Endothelial cell of umbilical vein (primary cell): ENCODE measurements around the gene PAPOLA. TPM values are rescaled to one million over a fixed set of nuclear protein-coding genes. Genes with fewer than 3 reads are reported as not detected.

Experiments used
- BruUV-seq: library from RNA; stranded (reverse); fragments of 400-500 nt; replicated peaks from 2 replicates; lab custom pipeline; 2021; lab: Mats Ljungman, UMichigan
- CTCF ChIA-PET: fragments of 300-600, 350-600 bp; sonication (Branson Sonifier 250); formaldehyde crosslinking; loops from one replicate; lab custom pipeline; 2021; ENCODE audit warnings: antibody characterized with exemption, inconsistent platforms; lab: Charles Lee
- POLR2A ChIA-PET: fragments of 300-600, 350-600 bp; sonication (Branson Sonifier 250); formaldehyde crosslinking; loops from one replicate; lab custom pipeline; 2021; ENCODE audit warnings: antibody characterized with exemption, inconsistent platforms; lab: Charles Lee
- DNase-seq: peaks from one replicate; pipeline ENCODE4 v3.0.0-alpha.2; 2011; ENCODE audit warnings: low read depth, low spot score
- FAIRE-seq: peaks from 2 replicates; lab custom pipeline; 2011; peaks lifted over from hg19 to GRCh38; lab: Jason Lieb, UNC
- H2AFZ ChIP-seq: 2 replicates; pipeline ENCODE4 v1.6.0; 2012; ENCODE audit warnings: low read depth, low read length, control low read depth, inconsistent platforms
- H3K27ac ChIP-seq: 2 replicates; pipeline ENCODE4 v1.5.1; 2011; ENCODE audit warnings: low read depth, mild to moderate bottlenecking, control low read depth, low read length, moderate library complexity; ENCODE audit not compliant: insufficient read depth
- H3K27me3 ChIP-seq, 2 experiments: 2 replicates each; pipeline versions ENCODE4 v1.6.0 to v1.6.1; 2011; ENCODE audit warnings: low read length in 2 of 2, mixed read lengths in 1 of 2; ENCODE audit not compliant: control insufficient read depth in 2 of 2, insufficient read depth in 2 of 2
- H3K36me3 ChIP-seq, 2 experiments: 2 replicates in 1 of 2; 3 replicates in 1 of 2; pipeline ENCODE4 v1.5.1; 2011; ENCODE audit warnings: low read length in 2 of 2, mild to moderate bottlenecking in 1 of 2, moderate library complexity in 1 of 2; ENCODE audit not compliant: control insufficient read depth in 2 of 2, insufficient read depth in 2 of 2; ENCODE audit errors: extremely low read depth in 1 of 2
- H3K4me1 ChIP-seq: 3 replicates; pipeline ENCODE4 v1.5.1; 2011; ENCODE audit warnings: mild to moderate bottlenecking, low read length; ENCODE audit not compliant: control insufficient read depth, insufficient read depth; ENCODE audit errors: extremely low read depth
- H3K4me2 ChIP-seq: 2 replicates; pipeline ENCODE4 v1.6.1; 2011; ENCODE audit warnings: low read length, control low read depth, mixed read lengths; ENCODE audit not compliant: insufficient read depth
- H3K4me3 ChIP-seq, 3 experiments: fragments of 200-600 bp in 1 of 3; sonication (generic), shearing (Covaris generic) in 1 of 3; replicated peaks in 1 of 3; 2 replicates each; pipeline ENCODE4 v1.5.1; 2011 to 2016; ENCODE audit warnings: control low read depth in 3 of 3, low read length in 3 of 3, mild to moderate bottlenecking in 2 of 3, inconsistent platforms in 1 of 3, low read depth in 1 of 3, moderate library complexity in 1 of 3; ENCODE audit not compliant: insufficient read depth in 1 of 3
- H3K79me2 ChIP-seq: 2 replicates; pipeline ENCODE4 v1.6.0; 2012; ENCODE audit warnings: low read length, inconsistent platforms; ENCODE audit not compliant: control insufficient read depth, insufficient read depth
- H3K9ac ChIP-seq: replicated peaks from 2 replicates; pipeline ENCODE3; 2011; ENCODE audit warnings: low read length, control low read depth; ENCODE audit not compliant: insufficient read depth; ENCODE audit errors: extremely low read depth
- H3K9me1 ChIP-seq: replicated peaks from 3 replicates; pipeline ENCODE4 v1.6.0; 2011; ENCODE audit warnings: mild to moderate bottlenecking, low read length; ENCODE audit not compliant: control insufficient read depth, insufficient read depth; ENCODE audit errors: extremely low read depth
- H3K9me3 ChIP-seq: replicated peaks from 2 replicates; pipeline ENCODE4 v1.5.1; 2012; ENCODE audit warnings: low read length, inconsistent platforms; ENCODE audit not compliant: control insufficient read depth, insufficient read depth
- H4K20me1 ChIP-seq: replicated peaks from 2 replicates; pipeline ENCODE3; 2011; ENCODE audit warnings: mild to moderate bottlenecking, low read length; ENCODE audit not compliant: control insufficient read depth, insufficient read depth; ENCODE audit errors: extremely low read depth
- EZH2 ChIP-seq: IDR thresholded peaks from 2 replicates; pipeline ENCODE4 v1.6.1; 2012; ENCODE audit warnings: borderline replicate concordance, low read depth, mild to moderate bottlenecking, moderate library complexity, low read length, inconsistent platforms; ENCODE audit not compliant: severe bottlenecking
- FOS ChIP-seq: IDR thresholded peaks from 2 replicates; pipeline ENCODE4 v1.6.1; 2011; ENCODE audit warnings: mild to moderate bottlenecking, low read length, moderate library complexity, borderline replicate concordance; ENCODE audit not compliant: insufficient read depth
- GATA2 ChIP-seq: IDR thresholded peaks from 2 replicates; pipeline ENCODE4 v1.7.0; 2011; ENCODE audit warnings: low read depth, mild to moderate bottlenecking, moderate library complexity, mixed read lengths, low read length; ENCODE audit not compliant: insufficient read length, insufficient read depth
- JUN ChIP-seq: IDR thresholded peaks from 2 replicates; pipeline ENCODE4 v1.6.1; 2011; ENCODE audit warnings: borderline replicate concordance, low read depth; ENCODE audit not compliant: insufficient read length, insufficient read depth
- MYC ChIP-seq: IDR thresholded peaks from one replicate; pipeline ENCODE4 v1.6.1; 2011; ENCODE audit warnings: mild to moderate bottlenecking, low read depth, low read length
- POLR2A ChIP-seq: IDR thresholded peaks from 2 replicates; pipeline ENCODE4 v1.6.1; 2012; ENCODE audit warnings: low read depth, mild to moderate bottlenecking, control low read depth, low read length
- POLR2AphosphoS5 ChIP-seq: IDR thresholded peaks from 2 replicates; pipeline ENCODE4 v1.6.1; 2012; ENCODE audit warnings: low read depth, mild to moderate bottlenecking, control low read depth, low read length, moderate library complexity; ENCODE audit not compliant: insufficient read depth
- dilution Hi-C: fragments of 300-500 bp; cut with MboI; formaldehyde crosslinking; loops from one replicate; pipeline ENCODE4 v1.15.0; 2019; ENCODE audit warnings: low sequenced_read_pairs; ENCODE audit not compliant: extremely low pct_ligation_motif_present
- intact Hi-C: fragments of 100-400 bp; cut with micrococcal nuclease; formaldehyde crosslinking; loops from one replicate; pipeline ENCODE4 v1.10.0; 2022
- polyA plus RNA-seq, 4 experiments: library from polyadenylated mRNA; depleted of rRNA in 3 of 4; stranded (reverse) in 3 of 4; unstranded in 1 of 4; fragments of >200 nt; gene quantifications; 2 replicates each; pipeline versions ENCODE4 v1.2.1 to v1.2.3, GENCODE V29; 2011 to 2012; ENCODE audit warnings: missing spikeins in 1 of 4
- total RNA-seq: library from RNA; stranded (reverse); gene quantifications from 2 replicates; pipeline ENCODE4 v1.2.3, GENCODE V29; 2021
- TF ChIP-seq, protein P1 (sequence below): IDR thresholded peaks from 2 replicates; pipeline ENCODE4 v1.6.1; 2011; ENCODE audit not compliant: insufficient read depth, insufficient read length
- TF ChIP-seq, protein P2 (sequence below), 2 donors: IDR thresholded peaks; 1 replicate in 1 of 2; 2 replicates in 1 of 2; pipeline ENCODE4 v1.5.1; 2011; ENCODE audit warnings: low read length in 2 of 2, mild to moderate bottlenecking in 2 of 2, moderate library complexity in 2 of 2, control low read depth in 1 of 2, inconsistent platforms in 1 of 2, low read depth in 1 of 2; ENCODE audit not compliant: insufficient read depth in 1 of 2; ENCODE audit errors: extremely low read depth in 1 of 2

The PAPOLA gene
- total and polyA plus RNA-seq, 2 donors (not counting 3 experiments of a cell fraction or from before 2014, with no cell fraction given), result 75.4 to 184 TPM

DNA sequence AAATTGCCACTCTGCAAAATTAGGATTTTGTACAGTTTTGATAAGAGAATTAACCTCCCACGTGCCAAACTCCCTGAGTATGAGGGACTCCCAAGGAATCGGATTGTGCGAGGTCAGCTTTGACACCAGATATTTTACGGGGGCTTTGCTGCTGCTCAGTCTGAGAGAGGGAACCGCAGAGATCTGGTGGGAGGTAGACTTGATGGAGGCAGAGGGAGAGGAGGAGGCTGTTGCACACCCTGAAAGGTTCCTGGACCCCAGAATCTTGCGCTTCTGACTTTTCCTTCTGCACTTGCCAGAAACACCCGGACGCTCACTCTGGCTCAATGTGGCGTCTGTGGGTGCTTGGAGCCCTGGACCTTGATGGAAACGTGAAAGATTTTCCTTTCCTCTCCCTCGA, 83.9 kb downstream of the PAPOLA start:
- no peak for FAIRE-seq
- intact Hi-C loops, result no loop called here

More for the DNA sequence above, 83.9 kb downstream of the PAPOLA start:
- DNase-seq, result no peak
- Histone ChIP-seq H3K4me2 (no peak overlapping the region), H2AFZ (no peak overlapping the region), H4K20me1 (no peaks in the 10 kb centered on the region), H3K36me3 (no peaks in the 10 kb centered on the region), H3K79me2 (no peaks in the 10 kb centered on the region), H3K27me3 (peaks cover 0 to 4% of the 10 kb centered on the region in 2 experiments), H3K27ac (no peak overlapping the region), H3K9me3 (no peaks in the 10 kb centered on the region), H3K4me3 (no peak overlapping the region), H3K4me1 (no peaks in the 10 kb centered on the region), H3K9ac (no peak overlapping the region), H3K9me1 (no peaks in the 10 kb centered on the region)
- CTCF ChIA-PET, result interaction anchor here (1.0 to 1.1 kb wide), 2 partner anchors 211 to 267 kb away, joined by 3 to 4 read pairs; partner anchors contain the start of gene VRK1
- dilution Hi-C loops, result no loop called here
- POLR2A ChIA-PET, result no interaction called here
- no TSS peak for BruUV-seq
- TF ChIP-seq EZH2 (no peak), POLR2A (no peak), FOS (no peak), GATA2 (no peak), JUN (no peak), POLR2AphosphoS5 (no peak), MYC (no peak)
- TF ChIP-seq, protein P1, sequence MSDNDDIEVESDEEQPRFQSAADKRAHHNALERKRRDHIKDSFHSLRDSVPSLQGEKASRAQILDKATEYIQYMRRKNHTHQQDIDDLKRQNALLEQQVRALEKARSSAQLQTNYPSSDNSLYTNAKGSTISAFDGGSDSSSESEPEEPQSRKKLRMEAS, result no peak
- TF ChIP-seq, protein P2, sequence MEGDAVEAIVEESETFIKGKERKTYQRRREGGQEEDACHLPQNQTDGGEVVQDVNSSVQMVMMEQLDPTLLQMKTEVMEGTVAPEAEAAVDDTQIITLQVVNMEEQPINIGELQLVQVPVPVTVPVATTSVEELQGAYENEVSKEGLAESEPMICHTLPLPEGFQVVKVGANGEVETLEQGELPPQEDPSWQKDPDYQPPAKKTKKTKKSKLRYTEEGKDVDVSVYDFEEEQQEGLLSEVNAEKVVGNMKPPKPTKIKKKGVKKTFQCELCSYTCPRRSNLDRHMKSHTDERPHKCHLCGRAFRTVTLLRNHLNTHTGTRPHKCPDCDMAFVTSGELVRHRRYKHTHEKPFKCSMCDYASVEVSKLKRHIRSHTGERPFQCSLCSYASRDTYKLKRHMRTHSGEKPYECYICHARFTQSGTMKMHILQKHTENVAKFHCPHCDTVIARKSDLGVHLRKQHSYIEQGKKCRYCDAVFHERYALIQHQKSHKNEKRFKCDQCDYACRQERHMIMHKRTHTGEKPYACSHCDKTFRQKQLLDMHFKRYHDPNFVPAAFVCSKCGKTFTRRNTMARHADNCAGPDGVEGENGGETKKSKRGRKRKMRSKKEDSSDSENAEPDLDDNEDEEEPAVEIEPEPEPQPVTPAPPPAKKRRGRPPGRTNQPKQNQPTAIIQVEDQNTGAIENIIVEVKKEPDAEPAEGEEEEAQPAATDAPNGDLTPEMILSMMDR (IDR thresholded peaks at IDR 0.05; ENCODE audit: extremely low read depth in 1 of 2, insufficient read depth in 1 of 2, low read depth in 1 of 2, low read length in 2 of 2), result no peak
